Measurements from ENCODE around the gene ZNF592.

DNA sequence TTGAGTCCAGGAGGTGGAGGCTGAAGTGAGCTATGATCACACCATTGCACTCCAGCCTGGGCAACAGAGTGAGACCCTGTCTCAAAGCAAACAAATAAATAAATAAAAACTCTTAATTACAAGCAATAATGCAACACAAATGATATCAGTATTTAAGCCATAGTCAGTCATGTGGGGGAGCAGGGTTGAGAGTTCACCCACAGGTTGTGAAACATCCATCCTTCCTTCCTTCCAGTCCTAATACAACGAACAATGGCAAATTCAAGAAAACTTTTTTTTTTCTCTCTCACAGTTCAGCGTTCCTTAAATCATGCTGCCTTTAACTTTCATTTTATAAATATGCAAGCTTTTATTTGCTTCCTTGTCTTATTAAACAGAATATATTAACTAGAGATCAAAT is 24.1 kb downstream of the ZNF592 start:
- no peak for TF ChIP-seq EZH2 (IDR thresholded peaks at IDR 0.05)
- TF ChIP-seq POLR2AphosphoS5 (IDR thresholded peaks at IDR 0.05; ENCODE audit: borderline replicate concordance, low read depth, low read length), result no peak

Data from SK-N-MC (cell line).